HPDE6-E6E7 (cell line): ENCODE data around the gene RETREG1.
"Not testable (repeated sequence)": the region's sequence is repeated elsewhere in the genome, so short reads cannot be mapped to it uniquely, and the experiment has no call there.

Experiments
- DNase-seq: peaks from one replicate; pipeline ENCODE4 v3.0.0; 2011; ENCODE audit warnings: missing footprints; ENCODE audit errors: extremely low spot score

Gene RETREG1

GRCh38 chr5:16616536-16617273 lies at the start of gene RETREG1:
TSS of gene RETREG1 (minus strand) at chr5:16616997. CDS start at chr5:16616971, 26 bp downstream.
- peak; percentile 26 for DNase-seq

GRCh38 chr5:16666130-16666882 lies 49.5 kb upstream of the RETREG1 start:
- no peak for DNase-seq

- no peak for DNase-seq
Observed at GRCh38 chr5:16665601-16666000, 48.8 kb upstream of the RETREG1 start.

- no peak for DNase-seq
Observed at GRCh38 chr5:16664368-16664767, 47.6 kb upstream of the RETREG1 start.

- DNase-seq = no peak
Observed at GRCh38 chr5:16663840-16664239, 47.0 kb upstream of the RETREG1 start.

- no peak for DNase-seq
Observed at GRCh38 chr5:16661713-16662112, 44.9 kb upstream of the RETREG1 start.

- no peak for DNase-seq
Observed at GRCh38 chr5:16660982-16661381, 44.2 kb upstream of the RETREG1 start.

- no peak for DNase-seq
Observed at GRCh38 chr5:16659536-16659935, 42.7 kb upstream of the RETREG1 start.

- no peak for DNase-seq
Observed at GRCh38 chr5:16656561-16657191, 39.9 kb upstream of the RETREG1 start.

GRCh38 chr5:16654647-16655334 lies 38.0 kb upstream of the RETREG1 start:
- no peak for DNase-seq

- DNase-seq = not testable (repeated sequence)
Observed at GRCh38 chr5:16648739-16649138, 31.9 kb upstream of the RETREG1 start.

- no peak for DNase-seq
Observed at GRCh38 chr5:16644301-16644889, 27.6 kb upstream of the RETREG1 start.

- no peak for DNase-seq
Observed at GRCh38 chr5:16642867-16643266, 26.1 kb upstream of the RETREG1 start.

GRCh38 chr5:16639206-16639605 lies 22.4 kb upstream of the RETREG1 start:
- no peak for DNase-seq

- DNase-seq = no peak
Observed at GRCh38 chr5:16628376-16628775, 11.6 kb upstream of the RETREG1 start.

GRCh38 chr5:16626696-16627264 lies 10.0 kb upstream of the RETREG1 start:
- DNase-seq = no peak

- no peak for DNase-seq
Observed at GRCh38 chr5:16625096-16625495, 8.3 kb upstream of the RETREG1 start.

- no peak for DNase-seq
Observed at GRCh38 chr5:16619136-16619535, 2.3 kb upstream of the RETREG1 start.

- no peak for DNase-seq
Observed at GRCh38 chr5:16618138-16618897, 1.5 kb upstream of the RETREG1 start.

- no peak for DNase-seq
Observed at GRCh38 chr5:16617274-16617968, 624 bp upstream of the RETREG1 start.
